ENCODE measurements around the gene TBCC.

GRCh38 chr6:42740725-42741124 lies 5.2 kb downstream of the TBCC start:
- no peak for TF ChIP-seq CTCF (IDR thresholded peaks at IDR 0.05; ENCODE audit: low read depth, low read length)
- TF ChIP-seq EZH2phosphoT487 (IDR thresholded peaks at IDR 0.05; ENCODE audit: low read depth), result no peak

Data from OCI-LY3 (cell line).